ENCODE measurements around the gene TUBA1C.
"Not testable (repeated sequence)": the region's sequence is repeated elsewhere in the genome, so short reads cannot be mapped to it uniquely, and the experiment has no call there.

TUBA1C gene

GRCh38 chr12:49314811-49315210, 49.9 kb downstream of the TUBA1C start:
- H3K27ac ChIP-seq: no peak overlapping the region
- TF ChIP-seq, protein P1, sequence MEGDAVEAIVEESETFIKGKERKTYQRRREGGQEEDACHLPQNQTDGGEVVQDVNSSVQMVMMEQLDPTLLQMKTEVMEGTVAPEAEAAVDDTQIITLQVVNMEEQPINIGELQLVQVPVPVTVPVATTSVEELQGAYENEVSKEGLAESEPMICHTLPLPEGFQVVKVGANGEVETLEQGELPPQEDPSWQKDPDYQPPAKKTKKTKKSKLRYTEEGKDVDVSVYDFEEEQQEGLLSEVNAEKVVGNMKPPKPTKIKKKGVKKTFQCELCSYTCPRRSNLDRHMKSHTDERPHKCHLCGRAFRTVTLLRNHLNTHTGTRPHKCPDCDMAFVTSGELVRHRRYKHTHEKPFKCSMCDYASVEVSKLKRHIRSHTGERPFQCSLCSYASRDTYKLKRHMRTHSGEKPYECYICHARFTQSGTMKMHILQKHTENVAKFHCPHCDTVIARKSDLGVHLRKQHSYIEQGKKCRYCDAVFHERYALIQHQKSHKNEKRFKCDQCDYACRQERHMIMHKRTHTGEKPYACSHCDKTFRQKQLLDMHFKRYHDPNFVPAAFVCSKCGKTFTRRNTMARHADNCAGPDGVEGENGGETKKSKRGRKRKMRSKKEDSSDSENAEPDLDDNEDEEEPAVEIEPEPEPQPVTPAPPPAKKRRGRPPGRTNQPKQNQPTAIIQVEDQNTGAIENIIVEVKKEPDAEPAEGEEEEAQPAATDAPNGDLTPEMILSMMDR (conservative IDR thresholded peaks at IDR 0.05): no peak

DNA sequence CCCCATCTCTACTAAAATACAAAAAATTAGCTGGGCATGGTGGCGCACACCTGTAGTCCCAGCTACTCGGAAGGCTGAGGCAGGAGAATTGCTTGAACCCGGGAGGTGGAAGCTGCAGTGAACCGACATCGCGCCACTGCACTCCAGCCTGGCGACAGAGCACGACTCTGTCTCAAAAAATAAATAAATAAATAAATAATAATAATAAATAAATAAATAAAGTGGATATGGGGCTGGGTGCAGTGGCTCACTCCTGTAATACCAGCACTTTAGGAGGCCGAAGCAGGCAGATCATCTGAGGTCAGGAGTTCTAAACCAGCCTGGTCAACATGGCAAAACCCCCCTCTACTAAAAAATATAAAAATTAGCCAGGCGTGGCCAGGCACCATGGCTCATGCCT, 52.2 kb downstream of the TUBA1C start:
- H3K27ac ChIP-seq: not testable (repeated sequence)

DNA sequence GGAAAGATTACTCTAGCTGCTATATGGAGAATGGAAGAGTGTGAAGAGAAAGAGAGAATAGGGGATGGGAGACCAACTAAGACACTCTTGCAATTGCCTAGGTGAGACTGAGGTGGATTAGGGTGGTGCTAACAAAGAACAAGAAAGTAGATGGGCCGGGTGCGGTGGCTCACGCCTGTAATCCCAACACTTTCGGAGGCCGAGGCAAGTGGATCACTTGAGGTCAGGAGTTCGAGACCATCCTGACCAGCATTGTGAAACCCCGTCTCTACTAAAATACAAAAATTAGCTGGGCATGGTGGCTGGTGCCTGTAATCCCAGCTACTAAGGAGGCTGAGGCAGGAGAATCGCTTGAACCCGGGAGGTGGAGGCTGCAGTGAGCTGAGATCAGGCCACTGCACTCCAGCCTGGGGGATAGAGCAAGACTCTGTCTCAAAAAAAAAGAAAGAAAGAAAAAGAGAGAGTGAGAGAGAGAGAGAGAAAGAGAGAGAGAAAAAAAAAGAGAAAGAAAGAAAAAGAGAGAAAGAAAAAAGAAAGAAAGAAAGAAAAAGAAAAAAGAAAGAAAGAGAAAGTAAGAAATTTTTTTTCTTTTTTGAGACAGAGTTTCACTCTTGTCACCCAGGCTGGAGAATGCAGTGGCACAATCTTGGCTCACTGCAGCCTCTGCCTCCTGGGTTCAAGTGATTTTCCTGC, 55.7 kb downstream of the TUBA1C start:
- not testable (repeated sequence) for H3K27ac ChIP-seq

DNA sequence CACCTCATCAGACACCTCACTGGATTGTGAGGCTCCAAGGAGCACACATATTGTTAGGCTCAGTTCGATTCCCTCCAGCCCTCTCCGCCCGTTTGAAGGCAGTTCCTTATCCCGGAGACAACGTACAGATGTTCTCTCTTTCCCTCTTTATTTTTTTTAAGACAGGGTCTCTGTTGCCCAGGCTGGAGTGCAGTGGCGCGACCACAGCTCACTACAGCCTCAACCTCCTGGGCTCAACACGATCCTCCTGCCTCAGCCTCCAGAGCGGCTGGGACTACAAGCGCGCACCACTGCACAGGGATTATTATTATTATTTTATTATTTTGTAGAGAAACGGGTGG, 57.5 kb downstream of the TUBA1C start:
- TF ChIP-seq, protein P1 (conservative IDR thresholded peaks at IDR 0.05): no peak
- H3K27ac ChIP-seq: peak overlapping the region; percentile 78

- TF ChIP-seq, protein P1 (conservative IDR thresholded peaks at IDR 0.05): no peak
- H3K27ac ChIP-seq: peak within 1 kb of the TSS; percentile 78
Measured at GRCh38 chr12:49322708-49323523, 58.0 kb downstream of the TUBA1C start, which contains the start of gene TROAP. TROAP (plus strand) TSS chr12:49323255; CDS start chr12:49323609, 354 bp downstream.

DNA sequence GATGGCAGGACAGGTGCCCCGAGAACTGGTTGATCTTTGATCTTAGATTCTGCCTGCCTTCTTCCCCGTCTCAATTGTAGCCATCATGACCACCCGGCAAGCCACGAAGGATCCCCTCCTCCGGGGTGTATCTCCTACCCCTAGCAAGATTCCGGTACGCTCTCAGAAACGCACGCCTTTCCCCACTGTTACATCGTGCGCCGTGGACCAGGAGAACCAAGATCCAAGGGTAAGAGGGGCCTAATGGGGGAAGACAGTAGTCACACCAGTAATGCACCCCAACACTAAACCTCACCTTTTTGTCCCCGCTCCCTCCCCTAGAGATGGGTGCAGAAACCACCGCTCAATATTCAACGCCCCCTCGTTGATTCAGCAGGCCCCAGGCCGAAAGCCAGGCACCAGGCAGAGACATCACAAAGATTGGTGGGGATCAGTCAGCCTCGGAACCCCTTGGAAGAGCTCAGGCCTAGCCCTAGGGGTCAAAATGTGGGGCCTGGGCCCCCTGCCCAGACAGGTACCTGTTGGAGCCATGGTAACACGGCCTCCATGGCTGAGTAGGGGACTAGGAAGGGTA, 58.7 kb downstream of the TUBA1C start:
- H3K27ac ChIP-seq: peak overlapping the region; percentile 78; the same call in 1 of the 2 replicates

More for the DNA sequence above, 58.7 kb downstream of the TUBA1C start:
- TF ChIP-seq, protein P1 (conservative IDR thresholded peaks at IDR 0.05): no peak

Data from VCaP (cell line).